Neural cell (in vitro differentiated cells): ENCODE results near the gene PGAP6. TPM values are rescaled to one million over a fixed set of nuclear protein-coding genes. Genes with fewer than 3 reads are reported as not detected.
"Not testable (repeated sequence)": the region's sequence is repeated elsewhere in the genome, so short reads cannot be mapped to it uniquely, and the experiment has no call there.

Source experiments
- H2AFZ ChIP-seq: fragments of 200-600, 300-800 bp; sonication (generic), shearing (Covaris generic); 2 replicates; pipeline ENCODE4 v1.6.0; 2014; ENCODE audit warnings: low read depth, mild to moderate bottlenecking, antibody characterized with exemption, low read length, moderate library complexity
- H3F3A ChIP-seq: fragments of 200-600 bp; shearing (Covaris generic); 2 replicates; pipeline ENCODE4 v1.6.1; 2016; ENCODE audit warnings: mild to moderate bottlenecking, moderate library complexity, mixed read lengths, antibody characterized with exemption, low read length; ENCODE audit not compliant: insufficient read depth, poor library complexity, severe bottlenecking
- H3K27ac ChIP-seq: fragments of 200-600, 300-800 bp; sonication (generic), shearing (Covaris generic); 2 replicates; pipeline ENCODE4 v1.5.1; 2014; ENCODE audit warnings: mild to moderate bottlenecking, low read length, moderate library complexity
- H3K27me3 ChIP-seq: fragments of 300-800, 200-600 bp; sonication (generic), shearing (Covaris generic); 2 replicates; pipeline ENCODE4 v1.6.0; 2014; ENCODE audit warnings: mild to moderate bottlenecking, low read depth, low read length, moderate library complexity; ENCODE audit not compliant: insufficient read depth
- H3K36me3 ChIP-seq: fragments of 300-800, 200-600 bp; sonication (generic), shearing (Covaris generic); 2 replicates; pipeline ENCODE4 v1.5.1; 2014; ENCODE audit warnings: mild to moderate bottlenecking, antibody characterized with exemption, low read length, moderate library complexity; ENCODE audit not compliant: insufficient read depth
- H3K4me2 ChIP-seq: fragments of 300-800, 200-600 bp; sonication (generic), shearing (Covaris generic); 2 replicates; pipeline ENCODE4 v1.6.0; 2014; ENCODE audit warnings: mild to moderate bottlenecking, low read length
- H3K4me3 ChIP-seq: fragments of 300-800, 200-600 bp; sonication (generic), shearing (Covaris generic); 2 replicates; pipeline ENCODE4 v1.5.1; 2014; ENCODE audit warnings: mild to moderate bottlenecking, low read length, moderate library complexity
- H3K79me2 ChIP-seq: fragments of 200-600 bp; shearing (Covaris generic); replicated peaks from 2 replicates; pipeline ENCODE4 v1.6.0; 2014; ENCODE audit warnings: mild to moderate bottlenecking, low read length, moderate library complexity; ENCODE audit not compliant: insufficient read depth
- H3K9ac ChIP-seq: fragments of 300-800, 200-600 bp; sonication (generic), shearing (Covaris generic); 2 replicates; pipeline ENCODE4 v1.6.1; 2016; ENCODE audit warnings: mild to moderate bottlenecking, low read length, mixed read lengths
- H3K9me2 ChIP-seq: fragments of 200-600 bp; shearing (Covaris generic); 2 replicates; pipeline ENCODE4 v1.6.1; 2016; ENCODE audit warnings: mild to moderate bottlenecking, low read length, mixed read lengths; ENCODE audit not compliant: insufficient read depth
- H3K9me3 ChIP-seq: fragments of 200-600, 300-800 bp; sonication (generic), shearing (Covaris generic); 2 replicates; pipeline ENCODE4 v1.6.1; 2016; ENCODE audit warnings: mild to moderate bottlenecking, mixed run types, low read length, moderate library complexity, mixed read lengths
- H4K20me1 ChIP-seq: fragments of 200-600 bp; shearing (Covaris generic); 2 replicates; pipeline ENCODE4 v1.6.1; 2016; ENCODE audit warnings: mild to moderate bottlenecking, mixed run types; ENCODE audit not compliant: insufficient read depth
- EP300 ChIP-seq: fragments of 450-650 bp; conservative IDR thresholded peaks from 2 replicates; pipeline ENCODE4 v1.6.1; 2014; ENCODE audit warnings: antibody characterized with exemption, mild to moderate bottlenecking, moderate library complexity; ENCODE audit not compliant: poor library complexity, severe bottlenecking
- EZH2 ChIP-seq: fragments of 200-600, 300-800 bp; shearing (Covaris generic), sonication (generic); IDR thresholded peaks from 2 replicates; pipeline ENCODE4 v1.6.1; 2014; ENCODE audit warnings: antibody characterized with exemption, low read length, borderline replicate concordance, mild to moderate bottlenecking; ENCODE audit not compliant: insufficient read depth, poor library complexity, severe bottlenecking
- POLR2AphosphoS5 ChIP-seq: IDR thresholded peaks from 2 replicates; pipeline ENCODE4 v1.6.1; 2012
- RAD21 ChIP-seq: fragments of 450-650 bp; conservative IDR thresholded peaks from 2 replicates; pipeline ENCODE4 v1.6.1; 2014; ENCODE audit warnings: antibody characterized with exemption, mild to moderate bottlenecking, moderate library complexity
- TAF1 ChIP-seq: IDR thresholded peaks from 2 replicates; pipeline ENCODE4 v1.6.1; 2012; ENCODE audit warnings: low read depth
- polyA plus RNA-seq: library from polyadenylated mRNA; depleted of rRNA; stranded (reverse); fragments of >200 nt; gene quantifications from 2 replicates; pipeline ENCODE4 v1.2.3, GENCODE V29; 2014
- TF ChIP-seq, protein P1 (sequence below): IDR thresholded peaks from 2 replicates; pipeline ENCODE4 v1.6.1; 2012; ENCODE audit warnings: borderline replicate concordance

The PGAP6 gene
- polyA plus RNA-seq, 1 donor from 2014 or later: 47.3 TPM

DNA sequence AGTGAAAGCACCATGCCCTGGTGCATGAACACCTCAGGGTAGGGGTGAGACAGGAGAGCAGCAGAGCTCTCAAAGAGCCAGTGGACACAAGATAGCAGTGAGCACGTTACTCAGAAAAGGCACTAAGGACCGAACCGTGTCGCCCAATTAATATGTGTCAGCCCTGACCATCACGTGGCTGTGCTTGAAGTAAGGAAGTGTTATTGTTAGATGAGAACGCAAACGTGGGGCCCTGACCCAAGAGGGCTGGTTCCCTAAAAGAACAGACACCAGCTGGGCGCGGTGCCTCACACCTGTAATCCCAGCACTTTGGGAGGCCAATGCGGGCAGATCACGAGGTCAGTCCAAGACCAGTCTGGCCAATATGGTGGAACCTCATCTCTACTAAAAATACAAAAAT lies 45.5 kb downstream of the PGAP6 start:
- TF ChIP-seq EP300 (no peak), TAF1 (no peak)
- TF ChIP-seq, protein P1, sequence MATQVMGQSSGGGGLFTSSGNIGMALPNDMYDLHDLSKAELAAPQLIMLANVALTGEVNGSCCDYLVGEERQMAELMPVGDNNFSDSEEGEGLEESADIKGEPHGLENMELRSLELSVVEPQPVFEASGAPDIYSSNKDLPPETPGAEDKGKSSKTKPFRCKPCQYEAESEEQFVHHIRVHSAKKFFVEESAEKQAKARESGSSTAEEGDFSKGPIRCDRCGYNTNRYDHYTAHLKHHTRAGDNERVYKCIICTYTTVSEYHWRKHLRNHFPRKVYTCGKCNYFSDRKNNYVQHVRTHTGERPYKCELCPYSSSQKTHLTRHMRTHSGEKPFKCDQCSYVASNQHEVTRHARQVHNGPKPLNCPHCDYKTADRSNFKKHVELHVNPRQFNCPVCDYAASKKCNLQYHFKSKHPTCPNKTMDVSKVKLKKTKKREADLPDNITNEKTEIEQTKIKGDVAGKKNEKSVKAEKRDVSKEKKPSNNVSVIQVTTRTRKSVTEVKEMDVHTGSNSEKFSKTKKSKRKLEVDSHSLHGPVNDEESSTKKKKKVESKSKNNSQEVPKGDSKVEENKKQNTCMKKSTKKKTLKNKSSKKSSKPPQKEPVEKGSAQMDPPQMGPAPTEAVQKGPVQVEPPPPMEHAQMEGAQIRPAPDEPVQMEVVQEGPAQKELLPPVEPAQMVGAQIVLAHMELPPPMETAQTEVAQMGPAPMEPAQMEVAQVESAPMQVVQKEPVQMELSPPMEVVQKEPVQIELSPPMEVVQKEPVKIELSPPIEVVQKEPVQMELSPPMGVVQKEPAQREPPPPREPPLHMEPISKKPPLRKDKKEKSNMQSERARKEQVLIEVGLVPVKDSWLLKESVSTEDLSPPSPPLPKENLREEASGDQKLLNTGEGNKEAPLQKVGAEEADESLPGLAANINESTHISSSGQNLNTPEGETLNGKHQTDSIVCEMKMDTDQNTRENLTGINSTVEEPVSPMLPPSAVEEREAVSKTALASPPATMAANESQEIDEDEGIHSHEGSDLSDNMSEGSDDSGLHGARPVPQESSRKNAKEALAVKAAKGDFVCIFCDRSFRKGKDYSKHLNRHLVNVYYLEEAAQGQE: no peak
- no peaks in the 10 kb centered on the region for H3K9me3 ChIP-seq
- no peak overlapping the region for H3K27ac ChIP-seq
- H3K36me3 ChIP-seq: no peaks in the 10 kb centered on the region
- no peak overlapping the region for H2AFZ ChIP-seq
- no peak overlapping the region for H3K9ac ChIP-seq
- H3K79me2 ChIP-seq: peaks cover 28% of the 10 kb centered on the region
- H4K20me1 ChIP-seq: no peaks in the 10 kb centered on the region
- H3K4me2 ChIP-seq: no peak overlapping the region
- no peak overlapping the region for H3K4me3 ChIP-seq
- H3F3A ChIP-seq: no peaks in the 10 kb centered on the region
- H3K9me2 ChIP-seq: no peaks in the 10 kb centered on the region
- H3K27me3 ChIP-seq: no peaks in the 10 kb centered on the region

DNA sequence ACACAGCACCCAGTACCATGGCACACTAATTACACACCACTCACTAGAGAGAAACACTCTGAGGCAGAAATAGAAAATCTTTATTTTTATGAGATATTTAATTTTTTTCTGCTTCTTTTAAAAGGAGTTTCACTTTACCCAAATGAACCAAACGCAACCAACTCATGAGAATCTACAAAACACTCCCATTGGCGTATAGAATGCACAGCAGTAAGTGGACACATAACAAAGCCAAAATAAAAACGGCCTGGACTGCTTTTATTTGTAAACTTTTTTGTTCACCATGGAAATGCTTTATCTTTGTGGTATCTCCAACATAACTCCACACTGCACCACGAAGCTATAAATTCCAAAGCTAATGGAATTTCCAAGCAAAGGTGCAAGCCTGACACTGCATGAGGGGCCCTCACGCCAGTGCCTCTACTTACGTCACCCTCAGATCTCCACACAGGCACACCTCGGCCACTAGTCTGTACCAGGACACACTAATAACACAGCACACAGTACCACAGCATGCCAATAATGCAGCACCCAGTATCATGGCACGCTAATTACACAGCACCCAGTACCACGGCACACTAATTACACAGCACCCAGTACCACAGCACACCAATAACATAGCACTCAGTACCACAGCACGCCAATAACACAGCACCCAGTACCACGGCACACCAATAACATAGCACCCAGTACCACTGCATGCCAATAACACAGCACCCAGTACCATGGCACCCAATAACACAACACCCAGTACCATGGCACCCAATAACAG lies 46.7 kb downstream of the PGAP6 start:
- peaks cover 27% of the 10 kb centered on the region for H3K79me2 ChIP-seq
- H3F3A ChIP-seq, H3K27me3 ChIP-seq, H3K9me2 ChIP-seq, H3K4me2 ChIP-seq, H4K20me1 ChIP-seq, H3K9me3 ChIP-seq, H3K9ac ChIP-seq, H3K36me3 ChIP-seq, H3K4me3 ChIP-seq, H2AFZ ChIP-seq, H3K27ac ChIP-seq: not testable (repeated sequence)

DNA sequence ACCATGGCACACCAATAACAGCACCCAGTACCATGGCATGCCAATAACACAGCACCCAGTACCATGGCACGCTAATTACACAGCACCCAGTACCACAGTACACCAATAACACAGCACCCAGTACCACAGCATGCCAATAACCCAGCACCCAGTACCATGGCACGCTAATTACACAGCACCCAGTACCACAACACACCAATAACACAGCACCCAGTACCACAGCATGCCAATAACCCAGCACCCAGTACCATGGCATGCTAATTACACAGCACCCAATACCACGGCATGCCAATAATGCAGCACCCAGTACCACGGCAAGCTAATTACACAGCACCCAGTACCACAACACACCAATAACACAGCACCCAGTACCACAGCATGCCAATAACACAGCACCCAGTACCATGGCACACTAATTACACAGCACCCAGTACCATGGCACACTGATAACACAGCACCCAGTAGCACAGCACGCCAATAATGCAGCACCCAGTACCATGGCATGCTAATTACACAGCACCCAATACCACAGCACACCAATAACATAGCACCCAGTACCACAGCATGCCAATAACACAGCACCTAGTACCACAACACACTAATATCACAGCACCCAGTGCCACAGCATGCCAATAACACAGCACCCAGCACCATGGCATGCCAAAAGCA lies 47.5 kb downstream of the PGAP6 start:
- not testable (repeated sequence) for H3K27ac ChIP-seq, H3K9ac ChIP-seq, H3K9me2 ChIP-seq, H4K20me1 ChIP-seq, H3K27me3 ChIP-seq, H2AFZ ChIP-seq, H3F3A ChIP-seq, H3K4me3 ChIP-seq, H3K36me3 ChIP-seq, H3K4me2 ChIP-seq, H3K9me3 ChIP-seq
- peaks cover 19% of the 10 kb centered on the region for H3K79me2 ChIP-seq

DNA sequence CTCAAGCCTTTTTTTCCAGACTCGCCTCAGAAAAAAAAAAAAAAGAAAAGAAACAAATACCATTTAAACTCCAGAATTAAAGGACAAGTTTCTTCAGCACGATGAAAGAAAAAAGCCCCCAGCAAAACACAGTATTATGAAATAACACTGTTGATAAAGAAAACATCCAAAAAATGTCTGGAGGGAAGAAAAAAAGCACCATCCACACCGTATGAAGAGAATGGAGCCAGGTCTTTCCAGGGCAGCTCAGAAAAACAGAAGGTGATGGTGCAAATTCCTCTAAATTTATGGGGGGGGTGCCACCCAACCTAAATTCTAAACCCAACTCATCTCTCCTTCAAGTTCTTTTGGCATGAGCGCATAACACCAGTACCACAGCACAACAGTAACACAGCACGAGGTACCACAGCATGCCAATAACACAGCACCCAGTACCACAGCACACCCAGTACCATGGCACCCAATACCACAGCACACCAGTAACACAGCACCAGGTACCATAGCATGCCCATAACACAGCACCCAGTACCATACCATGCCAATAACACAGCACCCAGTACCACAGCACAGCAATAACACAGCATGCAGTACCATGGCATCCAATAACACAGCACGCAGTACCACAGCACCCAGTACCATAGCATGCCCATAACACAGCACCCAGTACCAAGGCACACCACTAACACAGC lies 48.2 kb downstream of the PGAP6 start:
- Histone ChIP-seq H3K27me3 (no peaks in the 10 kb centered on the region), H3K4me3 (no peak overlapping the region), H2AFZ (no peak overlapping the region), H3K9me3 (no peaks in the 10 kb centered on the region), H3K9me2 (no peaks in the 10 kb centered on the region), H3K27ac (no peak overlapping the region), H3K79me2 (peaks cover 19% of the 10 kb centered on the region), H3F3A (peaks cover 6% of the 10 kb centered on the region), H3K4me2 (no peak overlapping the region), H4K20me1 (no peaks in the 10 kb centered on the region), H3K36me3 (no peaks in the 10 kb centered on the region), H3K9ac (no peak overlapping the region)
- TF ChIP-seq, protein P1: no peak
- TF ChIP-seq TAF1: no peak
- TF ChIP-seq EP300: no peak
- TF ChIP-seq POLR2AphosphoS5: no peak
- TF ChIP-seq EZH2: no peak
- no peak for TF ChIP-seq RAD21
